C4-2B (cell line): ENCODE results near the gene COMT.
"Not testable (repeated sequence)": the region's sequence is repeated elsewhere in the genome, so short reads cannot be mapped to it uniquely, and the experiment has no call there.

Source experiments
- H3K27ac ChIP-seq: fragments of 450-650 bp; 2 replicates; pipeline ENCODE4 v1.5.1; 2017
- CTCF ChIP-seq: fragments of 450-650 bp; conservative IDR thresholded peaks from 2 replicates; pipeline ENCODE4 v1.5.1; 2017; ENCODE audit warnings: mild to moderate bottlenecking
- ZFX ChIP-seq: fragments of 450-650 bp; IDR thresholded peaks from 2 replicates; pipeline ENCODE4 v1.6.1; 2017

The COMT gene

GRCh38 chr22:19903513-19903912 lies 38.1 kb upstream of the COMT start:
- H3K27ac ChIP-seq = no peak overlapping the region

GRCh38 chr22:19904174-19904856 lies 37.3 kb upstream of the COMT start:
- H3K27ac ChIP-seq = no peak overlapping the region
- TF ChIP-seq ZFX (no peak), CTCF (no peak)

More at GRCh38 chr22:19903513-19903912, 38.1 kb upstream of the COMT start:
- TF ChIP-seq CTCF = no peak
- TF ChIP-seq ZFX = no peak

GRCh38 chr22:19904935-19905334 lies 36.6 kb upstream of the COMT start:
- TF ChIP-seq ZFX (no peak), CTCF (no peak)
- H3K27ac ChIP-seq = no peak overlapping the region

- no peak for TF ChIP-seq ZFX
- no peak for TF ChIP-seq CTCF
- no peak overlapping the region for H3K27ac ChIP-seq
Observed at GRCh38 chr22:19905347-19906276, 36.0 kb upstream of the COMT start.

- H3K27ac ChIP-seq = not testable (repeated sequence)
Observed at GRCh38 chr22:19906864-19907263, 34.7 kb upstream of the COMT start.

- not testable (repeated sequence) for H3K27ac ChIP-seq
Observed at GRCh38 chr22:19907902-19908301, 33.7 kb upstream of the COMT start.

- no peak for TF ChIP-seq ZFX
- TF ChIP-seq CTCF = peak; percentile 86
- H3K27ac ChIP-seq = no peak overlapping the region
Observed at GRCh38 chr22:19909350-19910179, 32.0 kb upstream of the COMT start.

- TF ChIP-seq ZFX (no peak), CTCF (peak; percentile 69; the same call in 1 of the 2 replicates)
- no peak overlapping the region for H3K27ac ChIP-seq
Observed at GRCh38 chr22:19910180-19910744, 31.3 kb upstream of the COMT start.
